PC-3 (cell line): ENCODE data around the gene CENPT. TPM values are rescaled to one million over a fixed set of nuclear protein-coding genes. Genes with fewer than 3 reads are reported as not detected.

ENCODE experiments used
- ATAC-seq: fragments of 200-7000 bp; cut with Tn5 transposase; 2 replicates; pipeline ENCODE4 v1.9.1; 2020; ENCODE audit warnings: mild to moderate bottlenecking, moderate library complexity
- BruUV-seq: library from RNA; stranded (reverse); fragments of 400-500 nt; replicated peaks from 2 replicates; lab custom pipeline; 2021; lab: Mats Ljungman, UMichigan
- CTCF ChIA-PET: fragments of 300-600 bp; sonication (Branson Sonifier 250); formaldehyde crosslinking; loops from one replicate; lab custom pipeline; 2022; ENCODE audit warnings: antibody characterized with exemption; lab: Charles Lee
- POLR2A ChIA-PET: fragments of 300-600 bp; sonication (Branson Sonifier 250); formaldehyde crosslinking; loops from one replicate; lab custom pipeline; 2022; ENCODE audit warnings: antibody characterized with exemption; ENCODE audit not compliant: unreplicated experiment; lab: Charles Lee
- DNase-seq: peaks from one replicate; pipeline ENCODE4 v3.0.0-alpha.2; 2015
- H2AFZ ChIP-seq: fragments of 300-600 bp; sonication (generic); 2 replicates; pipeline ENCODE4 v1.6.0; 2016; ENCODE audit warnings: antibody characterized with exemption, low read length
- H3F3A ChIP-seq: fragments of 300-600 bp; sonication (generic); one replicate; pipeline ENCODE4 v1.6.0; 2017; ENCODE audit warnings: antibody characterized with exemption, low read length, control low read depth, mild to moderate bottlenecking; ENCODE audit not compliant: unreplicated experiment
- H3K27ac ChIP-seq: fragments of 300-600 bp; sonication (generic); 2 replicates; pipeline ENCODE4 v1.5.1; 2016; ENCODE audit warnings: mild to moderate bottlenecking, low read length
- H3K27me3 ChIP-seq: fragments of 300-600 bp; sonication (generic); 2 replicates; pipeline ENCODE4 v1.6.1; 2016; ENCODE audit warnings: low read length, mixed read lengths
- H3K36me3 ChIP-seq: fragments of 300-600 bp; sonication (generic); 2 replicates; pipeline ENCODE4 v1.6.1; 2016; ENCODE audit warnings: low read depth, mixed run types, low read length, mixed read lengths
- H3K4me1 ChIP-seq: fragments of 300-600 bp; sonication (generic); 2 replicates; pipeline ENCODE4 v1.5.1; 2016; ENCODE audit warnings: low read length; ENCODE audit not compliant: insufficient read depth
- H3K4me2 ChIP-seq: fragments of 300-600 bp; sonication (generic); 2 replicates; pipeline ENCODE4 v1.6.0; 2016; ENCODE audit warnings: low read length
- H3K4me3 ChIP-seq: fragments of 300-600 bp; sonication (generic); 2 replicates; pipeline ENCODE4 v1.5.1; 2016; ENCODE audit warnings: mild to moderate bottlenecking, low read length, mixed read lengths
- H3K79me2 ChIP-seq: fragments of 300-600 bp; sonication (generic); 2 replicates; pipeline ENCODE4 v1.6.1; 2017; ENCODE audit warnings: low read length, mixed read lengths
- H3K9ac ChIP-seq: fragments of 300-600 bp; sonication (generic); 2 replicates; pipeline ENCODE4 v1.6.0; 2016; ENCODE audit warnings: mild to moderate bottlenecking, low read length
- H3K9me2 ChIP-seq: fragments of 300-600 bp; sonication (generic); replicated peaks from 2 replicates; pipeline ENCODE4 v1.6.1; 2016; ENCODE audit warnings: mixed run types, low read length, mixed read lengths
- H3K9me3 ChIP-seq: fragments of 300-600 bp; sonication (generic); 2 replicates; pipeline ENCODE4 v1.6.1; 2016; ENCODE audit warnings: low read length, mixed read lengths
- H4K20me1 ChIP-seq: fragments of 300-600 bp; sonication (generic); 2 replicates; pipeline ENCODE4 v1.6.1; 2016; ENCODE audit warnings: low read length, mixed read lengths
- CTCF ChIP-seq: fragments of 300-600 bp; sonication (generic); conservative IDR thresholded peaks from 2 replicates; pipeline ENCODE4 v1.5.1; 2017; ENCODE audit warnings: antibody characterized with exemption, low read depth, mild to moderate bottlenecking, low read length
- EZH2 ChIP-seq: fragments of 300-600 bp; sonication (generic); IDR thresholded peaks from one replicate; pipeline ENCODE4 v1.6.1; 2017; ENCODE audit warnings: antibody characterized with exemption, mild to moderate bottlenecking, low read length; ENCODE audit not compliant: unreplicated experiment
- EZH2phosphoT487 ChIP-seq: fragments of 300-600 bp; sonication (generic); IDR thresholded peaks from 2 replicates; pipeline ENCODE4 v1.6.1; 2018; ENCODE audit warnings: mild to moderate bottlenecking, antibody characterized with exemption, low read length, borderline replicate concordance
- intact Hi-C: fragments of 100-400 bp; cut with micrococcal nuclease; formaldehyde crosslinking; loops from 2 replicates; pipeline ENCODE4 v1.9.0; 2023
- total RNA-seq: library from RNA; depleted of rRNA; stranded (reverse); fragments of >200 nt; gene quantifications from 2 replicates; pipeline ENCODE4 v1.2.3, GENCODE V29; 2014

CENPT gene
- total RNA-seq, 1 experiment from 2014 or later, result 35.1 TPM

DNA sequence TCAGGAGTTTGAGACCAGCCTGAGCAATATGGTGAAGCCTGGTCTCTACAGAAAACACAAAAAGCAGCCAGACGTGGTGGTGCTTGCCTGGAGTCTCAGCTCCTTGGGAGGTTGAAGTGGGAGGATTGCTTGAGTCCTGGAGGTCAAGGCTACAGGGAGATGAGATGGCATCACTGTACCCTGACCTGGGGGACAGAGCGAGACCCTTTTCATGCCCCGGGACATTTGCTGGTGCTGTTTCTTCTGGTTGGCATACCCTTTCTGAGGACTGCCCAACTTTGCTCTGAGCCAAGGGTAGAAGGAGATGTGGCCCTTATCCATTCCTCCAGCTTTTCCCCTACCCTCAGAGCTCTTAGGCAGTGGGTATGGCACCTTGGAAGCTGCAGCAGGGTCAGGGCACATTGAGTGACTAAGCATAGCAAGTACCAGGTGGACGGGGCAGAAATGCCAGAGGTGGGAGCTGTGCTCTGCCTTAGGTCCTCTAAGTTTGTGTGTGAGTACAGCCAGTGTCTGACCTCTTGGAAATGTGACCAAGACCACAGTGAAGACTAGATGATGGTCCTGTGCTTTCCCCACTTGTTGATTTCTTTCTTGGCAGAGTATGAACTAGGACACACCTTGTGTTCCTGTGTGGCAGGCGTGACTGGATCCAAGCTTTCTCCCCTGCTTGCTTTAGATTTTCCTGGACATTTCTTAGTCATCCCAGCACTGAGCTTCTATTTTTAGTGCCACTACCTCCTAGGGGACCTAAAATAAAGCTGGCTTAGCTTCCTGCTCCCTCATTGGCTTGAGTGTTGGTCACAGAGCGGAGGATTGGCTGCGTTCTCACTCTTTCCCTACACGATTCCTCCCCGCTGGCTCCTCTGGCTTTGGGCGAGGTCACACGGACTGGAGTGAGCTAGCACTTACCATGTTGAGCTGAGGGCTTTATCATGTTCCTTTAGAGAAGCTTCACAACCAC is 15.4 kb upstream of the CENPT start:
- no peak for ATAC-seq
- CTCF ChIA-PET, result interaction anchor here (0.5 kb wide), 1 partner anchor 321 kb away, joined by 3 read pairs; no protein-coding TSS in a partner anchor

DNA sequence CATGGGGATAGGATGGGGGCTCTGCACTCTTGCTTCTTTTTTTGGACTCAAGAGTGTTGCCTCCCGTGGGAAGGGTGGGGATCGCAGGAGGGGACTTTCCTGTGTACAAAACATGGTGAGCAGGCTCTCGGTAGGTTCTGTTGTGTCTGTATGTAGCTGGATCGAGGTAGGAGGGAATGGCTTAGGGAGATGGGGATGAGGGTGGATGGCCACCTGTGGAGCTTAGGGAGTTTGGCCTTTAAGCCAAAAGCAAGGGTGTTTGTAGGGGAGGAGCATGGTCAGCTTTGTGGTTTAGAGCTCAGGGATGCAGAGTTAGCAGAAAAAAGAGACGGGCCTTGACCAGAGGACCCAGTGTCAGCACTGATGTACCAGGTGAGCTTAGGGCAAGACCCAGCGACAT is 14.4 kb upstream of the CENPT start:
- H2AFZ ChIP-seq, result no peak overlapping the region
- H3K4me3 ChIP-seq, result no peak overlapping the region
- BruUV-seq, result no TSS peak
- H3K9me3 ChIP-seq, result no peaks in the 10 kb centered on the region
- peaks cover 7% of the 10 kb centered on the region; the same call in 1 of the 2 replicates for H4K20me1 ChIP-seq
- H3F3A ChIP-seq, result no peaks in the 10 kb centered on the region
- intact Hi-C loops, result loop anchor here (2.0 kb wide), 1 partner anchor 15 kb away; the partner anchor contains the start of genes CENPT and NUTF2
- DNase-seq, result no peak
- no peak overlapping the region for H3K4me2 ChIP-seq
- CTCF ChIA-PET, result interaction anchor here (0.9 kb wide), 1 partner anchor 45 kb away, joined by 5 read pairs; no protein-coding TSS in a partner anchor
- no peak overlapping the region for H3K9ac ChIP-seq
- POLR2A ChIA-PET, result no interaction called here
- H3K27me3 ChIP-seq, result no peaks in the 10 kb centered on the region
- peaks cover 82% of the 10 kb centered on the region for H3K79me2 ChIP-seq
- no peak for ATAC-seq
- no peaks in the 10 kb centered on the region for H3K9me2 ChIP-seq
- H3K27ac ChIP-seq, result peak overlapping the region; percentile 87; the same call in 1 of the 2 replicates
- peaks cover 36% of the 10 kb centered on the region for H3K4me1 ChIP-seq
- peaks cover 18% of the 10 kb centered on the region for H3K36me3 ChIP-seq
- no peak for TF ChIP-seq EZH2phosphoT487
- TF ChIP-seq CTCF, result no peak
- no peak for TF ChIP-seq EZH2

More for the DNA sequence above, 15.4 kb upstream of the CENPT start:
- H3K4me2 ChIP-seq, result no peak overlapping the region
- POLR2A ChIA-PET, result no interaction called here
- no peak overlapping the region for H3K4me3 ChIP-seq
- no peak overlapping the region for H3K27ac ChIP-seq
- H2AFZ ChIP-seq, result no peak overlapping the region
- intact Hi-C loops, result no loop called here
- H3F3A ChIP-seq, result no peaks in the 10 kb centered on the region
- BruUV-seq, result no TSS peak
- DNase-seq, result no peak
- peaks cover 28% of the 10 kb centered on the region for H3K4me1 ChIP-seq
- H3K79me2 ChIP-seq, result peaks cover 74% of the 10 kb centered on the region
- peaks cover 7% of the 10 kb centered on the region; the same call in 1 of the 2 replicates for H4K20me1 ChIP-seq
- no peaks in the 10 kb centered on the region for H3K9me3 ChIP-seq
- H3K36me3 ChIP-seq, result peaks cover 18% of the 10 kb centered on the region
- no peak for TF ChIP-seq CTCF
- no peaks in the 10 kb centered on the region for H3K9me2 ChIP-seq
- H3K9ac ChIP-seq, result no peak overlapping the region
- no peaks in the 10 kb centered on the region for H3K27me3 ChIP-seq
